ENCODE data around the gene YBX1.

GRCh38 chr1:42689912-42690311, 7.7 kb downstream of the YBX1 start:
- no peak for TF ChIP-seq CTCF (IDR thresholded peaks at IDR 0.05 in 4 of 5, conservative IDR thresholded peaks at IDR 0.05 in 1 of 5)
- TF ChIP-seq POLR2A (IDR thresholded peaks at IDR 0.05), result no peak
